DMS53 treated with DMSO at 0.1 percent for 48 hours (cell line): ENCODE measurements around the gene C1GALT1C1.

Experiments
- DNase-seq: peaks from one replicate; lab custom pipeline; 2025; ENCODE audit not compliant: unreplicated experiment; lab: John Stamatoyannopoulos, UW

Gene C1GALT1C1

GRCh38 chrX:120585702-120586101 lies 44.2 kb downstream of the C1GALT1C1 start:
- no peak for DNase-seq
